GM21576 (cell line): ENCODE measurements around the gene MS4A4E.
"Not testable (repeated sequence)": the region's sequence is repeated elsewhere in the genome, so short reads cannot be mapped to it uniquely, and the experiment has no call there.

ENCODE experiments used
- ATAC-seq: cut with Tn5 transposase; IDR thresholded peaks from one replicate; pipeline ENCODE4 v1.9.1; 2021; ENCODE audit warnings: mild to moderate bottlenecking, moderate library complexity; ENCODE audit not compliant: unreplicated experiment

The MS4A4E gene

GRCh38 chr11:60222141-60222540, 20.8 kb downstream of the MS4A4E start:
- no peak for ATAC-seq

GRCh38 chr11:60221692-60222091, 21.2 kb downstream of the MS4A4E start:
- no peak for ATAC-seq

GRCh38 chr11:60221181-60221580, 21.8 kb downstream of the MS4A4E start:
- no peak for ATAC-seq

GRCh38 chr11:60214386-60214785, 28.6 kb downstream of the MS4A4E start:
- no peak for ATAC-seq

- ATAC-seq = no peak
Measured at GRCh38 chr11:60211206-60211605, 31.7 kb downstream of the MS4A4E start.

GRCh38 chr11:60209977-60210376, 33.0 kb downstream of the MS4A4E start:
- ATAC-seq = no peak

GRCh38 chr11:60208951-60209350, 34.0 kb downstream of the MS4A4E start:
- no peak for ATAC-seq

- ATAC-seq = no peak
Measured at GRCh38 chr11:60208146-60208895, 34.6 kb downstream of the MS4A4E start.

- ATAC-seq = no peak
Measured at GRCh38 chr11:60206616-60207015, 36.3 kb downstream of the MS4A4E start.

GRCh38 chr11:60204922-60205321, 38.0 kb downstream of the MS4A4E start:
- peak; percentile 51 for ATAC-seq

- not testable (repeated sequence) for ATAC-seq
Measured at GRCh38 chr11:60201334-60201733, 41.6 kb downstream of the MS4A4E start.

GRCh38 chr11:60197442-60197841, 45.5 kb downstream of the MS4A4E start:
- no peak for ATAC-seq

GRCh38 chr11:60195923-60196368, 47.0 kb downstream of the MS4A4E start:
- ATAC-seq = no peak

- no peak for ATAC-seq
Measured at GRCh38 chr11:60194511-60194910, 48.4 kb downstream of the MS4A4E start.

- ATAC-seq = peak; percentile 89
Measured at GRCh38 chr11:60193687-60194433, 49.1 kb downstream of the MS4A4E start.

GRCh38 chr11:60192564-60192963, 50.4 kb downstream of the MS4A4E start:
- not testable (repeated sequence) for ATAC-seq

- ATAC-seq = not testable (repeated sequence)
Measured at GRCh38 chr11:60188481-60188880, 54.5 kb downstream of the MS4A4E start.

- ATAC-seq = not testable (repeated sequence)
Measured at GRCh38 chr11:60186128-60186527, 56.8 kb downstream of the MS4A4E start.

GRCh38 chr11:60185512-60185827, 57.5 kb downstream of the MS4A4E start:
- not testable (repeated sequence) for ATAC-seq

GRCh38 chr11:60184824-60185511, 58.0 kb downstream of the MS4A4E start:
- ATAC-seq = peak; percentile 64

- ATAC-seq = no peak
Measured at GRCh38 chr11:60183591-60184205, 59.2 kb downstream of the MS4A4E start.
